IMR-90 (cell line): Measurements from ENCODE around the gene BANP. TPM values are rescaled to one million over a fixed set of nuclear protein-coding genes. Genes with fewer than 3 reads are reported as not detected.
"Not testable (repeated sequence)": the region's sequence is repeated elsewhere in the genome, so short reads cannot be mapped to it uniquely, and the experiment has no call there.

Experiments used
- ATAC-seq: fragments of 200-7000 bp; cut with Tn5 transposase; 2 replicates; pipeline ENCODE4 v1.9.1; 2020; ENCODE audit warnings: low read depth, mild to moderate bottlenecking, moderate library complexity
- BruUV-seq: library from RNA; stranded (reverse); fragments of 400-500 nt; replicated peaks from 2 replicates; lab custom pipeline; 2021; lab: Mats Ljungman, UMichigan
- CTCF ChIA-PET: fragments of 300-600 bp; formaldehyde crosslinking; extraction: SDS; loops from one replicate; lab custom pipeline; 2021; ENCODE audit warnings: antibody characterized with exemption; lab: Yijun Ruan, JAX
- POLR2A ChIA-PET: fragments of 300-600 bp; sonication (Branson Sonifier 250); formaldehyde crosslinking; loops from one replicate; lab custom pipeline; 2022; ENCODE audit warnings: antibody characterized with exemption; ENCODE audit not compliant: unreplicated experiment; lab: Charles Lee
- DNase-seq: peaks from one replicate; pipeline ENCODE4 v3.0.0; 2013
- H2AFZ ChIP-seq: replicated peaks from 2 replicates; pipeline ENCODE3; 2013; ENCODE audit warnings: low read length, mild to moderate bottlenecking; ENCODE audit not compliant: poor library complexity
- H2AK5ac ChIP-seq: 2 replicates; pipeline ENCODE4 v1.6.1; 2013; ENCODE audit warnings: low read depth, low read length, inconsistent platforms
- H2AK9ac ChIP-seq: replicated peaks from 2 replicates; pipeline ENCODE3; 2013; ENCODE audit warnings: mild to moderate bottlenecking, low read depth, low read length, moderate library complexity; ENCODE audit not compliant: poor library complexity
- H2BK120ac ChIP-seq: 2 replicates; pipeline ENCODE4 v1.6.1; 2013; ENCODE audit warnings: low read depth, low read length, inconsistent platforms
- H2BK15ac ChIP-seq: 3 replicates; pipeline ENCODE4 v1.6.1; 2013; ENCODE audit warnings: low read depth, low read length, inconsistent platforms
- H2BK20ac ChIP-seq: 2 replicates; pipeline ENCODE4 v1.6.1; 2013; ENCODE audit warnings: low read depth, mild to moderate bottlenecking, inconsistent platforms, low read length, moderate library complexity
- H2BK5ac ChIP-seq: 2 replicates; pipeline ENCODE4 v1.6.1; 2013; ENCODE audit warnings: mild to moderate bottlenecking, low read depth, low read length, inconsistent platforms; ENCODE audit not compliant: poor library complexity, severe bottlenecking
- H3K14ac ChIP-seq: replicated peaks from 2 replicates; pipeline ENCODE4 v1.6.1; 2013; ENCODE audit warnings: low read depth, low read length, inconsistent platforms
- H3K18ac ChIP-seq: 2 replicates; pipeline ENCODE4 v1.6.1; 2013; ENCODE audit warnings: low read depth, low read length, control low read depth
- H3K23ac ChIP-seq: 2 replicates; pipeline ENCODE4 v1.6.1; 2013; ENCODE audit warnings: low read depth, low read length, inconsistent platforms
- H3K27ac ChIP-seq: 2 replicates; pipeline ENCODE4 v1.5.1; 2013; ENCODE audit warnings: mild to moderate bottlenecking, control low read depth, low read length; ENCODE audit not compliant: insufficient read depth
- H3K27me3 ChIP-seq: 2 replicates; pipeline ENCODE4 v1.6.1; 2013; ENCODE audit warnings: low read length; ENCODE audit not compliant: control insufficient read depth, insufficient read depth
- H3K36me3 ChIP-seq: 2 replicates; pipeline ENCODE4 v1.6.1; 2013; ENCODE audit warnings: low read length, mixed read lengths; ENCODE audit not compliant: control insufficient read depth, insufficient read depth
- H3K4ac ChIP-seq: 2 replicates; pipeline ENCODE4 v1.6.1; 2013; ENCODE audit warnings: low read depth, low read length, inconsistent platforms
- H3K4me1 ChIP-seq: 2 replicates; pipeline ENCODE4 v1.6.1; 2013; ENCODE audit warnings: low read length, mixed read lengths; ENCODE audit not compliant: control insufficient read depth, insufficient read depth
- H3K4me2 ChIP-seq: 2 replicates; pipeline ENCODE4 v1.6.1; 2013; ENCODE audit warnings: low read depth, mild to moderate bottlenecking, control low read depth, low read length, moderate library complexity
- H3K4me3 ChIP-seq: 2 replicates; pipeline ENCODE4 v1.5.1; 2013; ENCODE audit warnings: low read depth, mild to moderate bottlenecking, control low read depth, low read length, moderate library complexity; ENCODE audit not compliant: insufficient read depth
- H3K56ac ChIP-seq: 2 replicates; pipeline ENCODE4 v1.6.1; 2013; ENCODE audit warnings: low read length, inconsistent platforms; ENCODE audit not compliant: insufficient read depth; ENCODE audit errors: extremely low read depth
- H3K79me1 ChIP-seq, 2 experiments: 2 replicates each; pipeline ENCODE4 v1.6.1; 2013; ENCODE audit warnings: low read length in 2 of 2, inconsistent platforms in 1 of 2, low read depth in 1 of 2
- H3K9ac ChIP-seq: 2 replicates; pipeline ENCODE4 v1.6.1; 2013; ENCODE audit warnings: low read depth, low read length, control low read depth
- H3K9me1 ChIP-seq: 2 replicates; pipeline ENCODE4 v1.6.1; 2013; ENCODE audit warnings: low read length, inconsistent platforms; ENCODE audit not compliant: insufficient read depth
- H3K9me3 ChIP-seq: 2 replicates; pipeline ENCODE4 v1.6.1; 2013; ENCODE audit warnings: low read length; ENCODE audit not compliant: control insufficient read depth, insufficient read depth
- H4K20me1 ChIP-seq: 2 replicates; pipeline ENCODE4 v1.6.1; 2013; ENCODE audit warnings: low read length, inconsistent platforms; ENCODE audit not compliant: insufficient read depth
- H4K5ac ChIP-seq: 2 replicates; pipeline ENCODE4 v1.6.1; 2013; ENCODE audit warnings: mild to moderate bottlenecking, low read depth, low read length, control low read depth
- H4K8ac ChIP-seq, 2 experiments: 2 replicates each; pipeline ENCODE4 v1.6.1; 2013; ENCODE audit warnings: low read depth in 2 of 2, low read length in 2 of 2, control low read depth in 1 of 2, inconsistent platforms in 1 of 2
- H4K91ac ChIP-seq: 2 replicates; pipeline ENCODE4 v1.6.1; 2013; ENCODE audit warnings: low read depth, low read length, inconsistent platforms; ENCODE audit not compliant: insufficient read depth
- WGBS, 2 experiments: methylation state at CpG; one replicate each; pipeline versions ENCODE4 v1.1.5 to v1.1.7; 2013; ENCODE audit warnings: missing lambda C conversion rate in 2 of 2; ENCODE audit not compliant: insufficient read length in 1 of 2; ENCODE audit errors: extremely low coverage in 2 of 2; 5-methylcytosine and 5-hydroxymethylcytosine counted together
- dilution Hi-C: fragments of 300-500 bp; cut with HindIII; formaldehyde crosslinking; loops from one replicate; pipeline ENCODE4 v1.14.3; 2018; ENCODE audit warnings: low sequenced_read_pairs; ENCODE audit not compliant: unreplicated experiment
- in situ Hi-C: fragments of 300-500 bp; cut with MboI; formaldehyde crosslinking; loops from 3 replicates; pipeline ENCODE4 v1.14.3; 2019; ENCODE audit warnings: low sequenced_read_pairs, inconsistent platforms, mixed read lengths
- intact Hi-C: fragments of 100-400 bp; cut with micrococcal nuclease; formaldehyde crosslinking; loops from 2 replicates; pipeline ENCODE4 v1.10.0; 2022
- polyA plus RNA-seq, 3 experiments: library from polyadenylated mRNA; depleted of rRNA; stranded (reverse); fragments of >200 nt; gene quantifications; 2 replicates each; pipeline ENCODE4 v1.2.3, GENCODE V29; 2012; ENCODE audit warnings: low replicate concordance in 1 of 3
- total RNA-seq: library from RNA; depleted of rRNA; stranded (reverse); fragments of >200 nt; gene quantifications from 2 replicates; pipeline ENCODE4 v1.2.3, GENCODE V29; 2012

BANP gene
- total and polyA plus RNA-seq, 2 of the 4 experiments (the other 2 are of a cell fraction), result 17.4 to 17.9 TPM

DNA sequence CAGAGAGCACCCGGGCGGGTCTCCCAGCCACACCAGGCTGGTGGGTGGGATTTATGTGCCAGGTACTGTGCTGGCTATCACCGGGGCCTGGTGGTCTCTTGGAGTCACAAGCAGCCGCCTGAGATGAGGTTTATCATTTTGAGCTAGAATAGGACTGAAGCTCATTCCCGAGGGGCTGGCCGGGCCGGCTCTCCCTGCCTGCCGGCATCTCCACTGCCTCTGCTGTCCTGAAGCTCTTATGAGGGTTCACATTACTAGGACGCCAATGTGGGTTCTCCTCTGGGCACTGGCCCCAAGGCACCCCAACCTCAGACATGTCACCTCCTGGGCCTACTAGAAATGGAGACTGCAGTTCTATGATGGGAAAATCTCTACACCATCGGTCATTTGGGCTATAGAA lies 137.4 kb downstream of the BANP start:
- H3K14ac ChIP-seq, H2AK9ac ChIP-seq, H3K79me1 ChIP-seq, H3K4ac ChIP-seq, H4K91ac ChIP-seq, H4K8ac ChIP-seq, ATAC-seq, H2AK5ac ChIP-seq, dilution Hi-C loops, H3K23ac ChIP-seq, H3K4me3 ChIP-seq, H3K4me1 ChIP-seq, POLR2A ChIA-PET, H3K27me3 ChIP-seq, H2AFZ ChIP-seq, H4K5ac ChIP-seq, H2BK15ac ChIP-seq, H2BK20ac ChIP-seq, H3K9ac ChIP-seq, H2BK5ac ChIP-seq, H3K56ac ChIP-seq, H3K9me3 ChIP-seq, H3K18ac ChIP-seq, H4K20me1 ChIP-seq, intact Hi-C loops, H3K4me2 ChIP-seq, in situ Hi-C loops, H3K27ac ChIP-seq, H2BK120ac ChIP-seq, BruUV-seq, H3K36me3 ChIP-seq, DNase-seq, H3K9me1 ChIP-seq, CTCF ChIA-PET: not testable (repeated sequence)
- 50% methylated on average over 2 of the region's 10 CpGs; no CpG with 5 or more reads in 1 of the 2 experiments for WGBS, 2 experiments

DNA sequence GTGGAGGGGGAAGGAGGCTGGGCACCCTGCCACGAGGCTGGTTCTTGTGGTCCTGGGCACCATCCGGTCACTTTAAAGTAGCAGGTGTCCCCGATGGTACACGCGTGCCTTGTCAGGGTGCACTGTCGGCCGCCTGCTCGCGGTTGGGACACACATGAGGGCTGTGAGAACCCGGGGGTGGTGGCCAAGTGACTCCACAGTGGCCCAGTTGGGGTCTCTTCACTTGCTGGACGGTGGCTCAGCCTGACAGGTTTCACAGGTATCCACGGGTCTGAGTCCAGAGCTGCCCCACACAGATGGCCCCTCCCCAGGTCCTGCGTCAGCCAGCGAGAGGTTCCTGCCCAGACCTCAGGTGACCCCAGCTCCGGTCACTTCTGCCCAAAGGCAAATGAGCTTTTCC lies 137.8 kb downstream of the BANP start:
- CTCF ChIA-PET, H3K27me3 ChIP-seq, H3K4me2 ChIP-seq, H3K23ac ChIP-seq, H2BK120ac ChIP-seq, H3K9ac ChIP-seq, H2AK9ac ChIP-seq, H4K91ac ChIP-seq, H3K9me3 ChIP-seq, H2AFZ ChIP-seq, H2BK20ac ChIP-seq, BruUV-seq, H3K14ac ChIP-seq, H3K9me1 ChIP-seq, H4K5ac ChIP-seq, H3K79me1 ChIP-seq, DNase-seq, H4K20me1 ChIP-seq, H3K18ac ChIP-seq, POLR2A ChIA-PET, in situ Hi-C loops, ATAC-seq, H2AK5ac ChIP-seq, intact Hi-C loops, H2BK5ac ChIP-seq, H3K27ac ChIP-seq, H4K8ac ChIP-seq, H2BK15ac ChIP-seq, H3K36me3 ChIP-seq, H3K4me1 ChIP-seq, H3K56ac ChIP-seq, H3K4ac ChIP-seq, H3K4me3 ChIP-seq, dilution Hi-C loops: not testable (repeated sequence)
- 84% methylated on average over 8 of the region's 15 CpGs; no CpG with 5 or more reads in 1 of the 2 experiments for WGBS, 2 experiments
